ENCODE results near the gene TMEFF2.

- TF ChIP-seq CTCF (IDR thresholded peaks at IDR 0.05) (no peak), POLR2A (IDR thresholded peaks at IDR 0.05) (no peak)
Measured at GRCh38 chr2:191916826-191917225, 277.9 kb downstream of the TMEFF2 start.
